Muscle of leg (tissue), 11 donors: ENCODE data around the gene LARP1. TPM values are rescaled to one million over a fixed set of nuclear protein-coding genes. Genes with fewer than 3 reads are reported as not detected.
"Not testable (repeated sequence)": the region's sequence is repeated elsewhere in the genome, so short reads cannot be mapped to it uniquely, and the experiment has no call there.

Experiments used
- DNase-seq: peaks from one replicate; pipeline ENCODE4 v3.0.0; 2013
- H3K27ac ChIP-seq: one replicate; pipeline ENCODE4 v1.5.1; 2013; ENCODE audit warnings: mild to moderate bottlenecking, low read length, control low read depth
- H3K27me3 ChIP-seq: one replicate; pipeline ENCODE4 v1.6.1; 2013; ENCODE audit warnings: low read length; ENCODE audit not compliant: control insufficient read depth, insufficient read depth
- H3K36me3 ChIP-seq: one replicate; pipeline ENCODE4 v1.6.1; 2013; ENCODE audit warnings: low read length; ENCODE audit not compliant: control insufficient read depth, insufficient read depth
- H3K4me1 ChIP-seq: one replicate; pipeline ENCODE4 v1.6.1; 2013; ENCODE audit warnings: low read length; ENCODE audit not compliant: control insufficient read depth, insufficient read depth
- H3K4me3 ChIP-seq: one replicate; pipeline ENCODE4 v1.5.1; 2013; ENCODE audit warnings: low read length, control low read depth
- H3K9me3 ChIP-seq: replicated peaks from 2 replicates; pipeline ENCODE4 v1.6.1; 2013; ENCODE audit warnings: low read depth, low read length; ENCODE audit not compliant: control insufficient read depth
- WGBS: methylation state at CpG from one replicate; pipeline ENCODE4 v1.1.5; 2013; ENCODE audit warnings: missing lambda C conversion rate; ENCODE audit not compliant: insufficient coverage; 5-methylcytosine and 5-hydroxymethylcytosine counted together
- polyA plus RNA-seq, 8 donors: library from polyadenylated mRNA; unstranded; fragments of 120-200 nt; gene quantifications; one replicate each; pipeline versions ENCODE4 v1.2.1 to v1.2.3, GENCODE V29; 2013; ENCODE audit warnings: inconsistent platforms in 1 of 8, low replicate concordance in 1 of 8; ENCODE audit not compliant: insufficient read length in 8 of 8, insufficient read depth in 1 of 8
- total RNA-seq: library from RNA; stranded (reverse); fragments of 120-200 nt; gene quantifications from one replicate; pipeline ENCODE4 v1.2.4, GENCODE V29; 2013

The LARP1 gene
- total and polyA plus RNA-seq, 9 donors, result 35.6 to 114 (median 85.0) TPM

GRCh38 chr5:154714266-154714986 is 40.8 kb upstream of the LARP1 start:
- Histone ChIP-seq H3K4me1 (no peaks in the 10 kb centered on the region), H3K27ac (no peak overlapping the region), H3K9me3 (no peaks in the 10 kb centered on the region), H3K27me3 (no peaks in the 10 kb centered on the region), H3K4me3 (no peak overlapping the region), H3K36me3 (no peaks in the 10 kb centered on the region)
- peak; percentile 23 for DNase-seq
- WGBS, result 74% methylated on average over 9 of the region's 10 CpGs

GRCh38 chr5:154721481-154722058 is 33.6 kb upstream of the LARP1 start:
- H3K27ac ChIP-seq, result no peak overlapping the region
- H3K27me3 ChIP-seq, result no peaks in the 10 kb centered on the region
- no peak overlapping the region for H3K4me3 ChIP-seq
- no peak for DNase-seq
- H3K9me3 ChIP-seq, result no peaks in the 10 kb centered on the region
- no peaks in the 10 kb centered on the region for H3K4me1 ChIP-seq
- no peaks in the 10 kb centered on the region for H3K36me3 ChIP-seq
- WGBS, result 57% methylated on average over 1 of the region's 5 CpGs

- 65% methylated on average over 4 of the region's 4 CpGs for whole genome bisulfite sequencing
- no peaks in the 10 kb centered on the region for H3K36me3 ChIP-seq
- no peak overlapping the region for H3K4me3 ChIP-seq
- H3K27ac ChIP-seq, result no peak overlapping the region
- no peaks in the 10 kb centered on the region for H3K27me3 ChIP-seq
- no peaks in the 10 kb centered on the region for H3K4me1 ChIP-seq
- DNase-seq, result no peak
- no peaks in the 10 kb centered on the region for H3K9me3 ChIP-seq
Observed at GRCh38 chr5:154722097-154722496, 33.1 kb upstream of the LARP1 start.

- H3K4me3 ChIP-seq, result no peak overlapping the region
- DNase-seq, result no peak
- no peak overlapping the region for H3K27ac ChIP-seq
- no peaks in the 10 kb centered on the region for H3K4me1 ChIP-seq
- H3K36me3 ChIP-seq, result no peaks in the 10 kb centered on the region
- H3K9me3 ChIP-seq, result no peaks in the 10 kb centered on the region
- no peaks in the 10 kb centered on the region for H3K27me3 ChIP-seq
- WGBS, result no CpG with 5 or more reads among the region's 2 CpGs
Observed at GRCh38 chr5:154722936-154723335, 32.2 kb upstream of the LARP1 start.

GRCh38 chr5:154723740-154724505 is 31.3 kb upstream of the LARP1 start:
- DNase-seq, result peak; percentile 25

GRCh38 chr5:154727361-154727760 is 27.8 kb upstream of the LARP1 start:
- WGBS, result no CpG with 5 or more reads among the region's 1 CpG
- H3K4me3 ChIP-seq, result no peak overlapping the region

More at GRCh38 chr5:154723740-154724505, 31.3 kb upstream of the LARP1 start:
- H3K9me3 ChIP-seq, result no peaks in the 10 kb centered on the region
- H3K27ac ChIP-seq, result no peak overlapping the region
- WGBS, result no CpG with 5 or more reads among the region's 2 CpGs
- H3K4me1 ChIP-seq, result no peaks in the 10 kb centered on the region
- H3K27me3 ChIP-seq, result no peaks in the 10 kb centered on the region
- no peak overlapping the region for H3K4me3 ChIP-seq
- H3K36me3 ChIP-seq, result no peaks in the 10 kb centered on the region

GRCh38 chr5:154728939-154729588 is 26.1 kb upstream of the LARP1 start:
- no peaks in the 10 kb centered on the region for H3K4me1 ChIP-seq
- DNase-seq, result no peak
- H3K4me3 ChIP-seq, result no peak overlapping the region
- H3K9me3 ChIP-seq, result no peaks in the 10 kb centered on the region
- H3K27ac ChIP-seq, result no peak overlapping the region
- no peaks in the 10 kb centered on the region for H3K27me3 ChIP-seq
- no peaks in the 10 kb centered on the region for H3K36me3 ChIP-seq
- WGBS, result 100% methylated on average over 1 of the region's 3 CpGs

More at GRCh38 chr5:154727361-154727760, 27.8 kb upstream of the LARP1 start:
- no peaks in the 10 kb centered on the region for H3K9me3 ChIP-seq
- no peaks in the 10 kb centered on the region for H3K36me3 ChIP-seq
- H3K27me3 ChIP-seq, result no peaks in the 10 kb centered on the region
- no peak overlapping the region for H3K27ac ChIP-seq
- H3K4me1 ChIP-seq, result no peaks in the 10 kb centered on the region
- no peak for DNase-seq

- Histone ChIP-seq H3K27ac (no peak overlapping the region), H3K27me3 (no peaks in the 10 kb centered on the region), H3K4me3 (no peak overlapping the region), H3K4me1 (no peaks in the 10 kb centered on the region), H3K36me3 (no peaks in the 10 kb centered on the region), H3K9me3 (no peaks in the 10 kb centered on the region)
- no peak for DNase-seq
- WGBS, result no CpG with 5 or more reads among the region's 3 CpGs
Observed at GRCh38 chr5:154729613-154730012, 25.6 kb upstream of the LARP1 start.

- DNase-seq, H3K9me3 ChIP-seq, H3K27ac ChIP-seq, H3K4me1 ChIP-seq, H3K36me3 ChIP-seq, H3K4me3 ChIP-seq, H3K27me3 ChIP-seq: not testable (repeated sequence)
- WGBS, result 100% methylated on average over 2 of the region's 8 CpGs
Observed at GRCh38 chr5:154730761-154731160, 24.4 kb upstream of the LARP1 start.

GRCh38 chr5:154732212-154732611 is 23.0 kb upstream of the LARP1 start:
- Histone ChIP-seq H3K4me3 (no peak overlapping the region), H3K4me1 (no peaks in the 10 kb centered on the region), H3K9me3 (no peaks in the 10 kb centered on the region), H3K36me3 (no peaks in the 10 kb centered on the region), H3K27me3 (no peaks in the 10 kb centered on the region), H3K27ac (no peak overlapping the region)
- DNase-seq, result no peak
- WGBS, result no CpG with 5 or more reads among the region's 1 CpG
